WTC11 (cell line): ENCODE measurements around the gene NEUROD1. TPM values are rescaled to one million over a fixed set of nuclear protein-coding genes. Genes with fewer than 3 reads are reported as not detected.

Source experiments
- ATAC-seq: fragments of 200-7000 bp; cut with Tn5 transposase; 2 replicates; pipeline ENCODE4 v1.10.0; 2021; ENCODE audit warnings: mild to moderate bottlenecking, moderate library complexity
- CTCF ChIA-PET: fragments of 300-600 bp; sonication (Branson Sonifier 250); formaldehyde crosslinking; loops from one replicate; lab custom pipeline; 2021; ENCODE audit warnings: antibody characterized with exemption; lab: Charles Lee
- POLR2A ChIA-PET: fragments of 350-600 bp; sonication (Branson Sonifier 250); formaldehyde crosslinking; loops from one replicate; lab custom pipeline; 2021; ENCODE audit warnings: antibody characterized with exemption; lab: Charles Lee
- DNase-seq: peaks from one replicate; pipeline ENCODE4 v3.0.0; 2021; ENCODE audit warnings: low spot score
- H3K27ac Mint-ChIP-seq: 2 replicates; pipeline ENCODE4 v1.8.0; 2021; ENCODE audit warnings: mixed read lengths
- H3K27me3 Mint-ChIP-seq: 2 replicates; pipeline ENCODE4 v1.8.0; 2021; ENCODE audit warnings: low read depth, mild to moderate bottlenecking, moderate library complexity, mixed read lengths
- H3K36me3 Mint-ChIP-seq: 2 replicates; pipeline ENCODE4 v1.8.0; 2021; ENCODE audit warnings: mixed read lengths
- H3K4me1 Mint-ChIP-seq: 2 replicates; pipeline ENCODE4 v1.8.0; 2022; ENCODE audit warnings: mixed read lengths
- H3K4me3 Mint-ChIP-seq: 2 replicates; pipeline ENCODE4 v1.8.0; 2021; ENCODE audit warnings: mild to moderate bottlenecking, moderate library complexity, mixed read lengths
- H3K9me3 Mint-ChIP-seq: 2 replicates; pipeline ENCODE4 v1.8.0; 2021; ENCODE audit warnings: mixed read lengths
- CREM ChIP-seq: sonication (generic); formaldehyde crosslinking; IDR thresholded peaks from 2 replicates; pipeline ENCODE4 v1.8.1; 2022; ENCODE audit warnings: mild to moderate bottlenecking, missing genetic modification reagents, moderate library complexity
- ETV6 ChIP-seq: sonication (generic); formaldehyde crosslinking; IDR thresholded peaks from 2 replicates; pipeline ENCODE4 v1.8.1; 2022; ENCODE audit warnings: mild to moderate bottlenecking, missing genetic modification reagents
- FOXK1 ChIP-seq: sonication (generic); formaldehyde crosslinking; IDR thresholded peaks from 2 replicates; pipeline ENCODE4 v1.8.0; 2022; ENCODE audit warnings: mild to moderate bottlenecking, moderate library complexity, missing genetic modification reagents
- GABPB1 ChIP-seq: sonication (generic); formaldehyde crosslinking; IDR thresholded peaks from 2 replicates; pipeline ENCODE4 v1.8.1; 2023; ENCODE audit warnings: mild to moderate bottlenecking, missing genetic modification reagents
- GRHL2 ChIP-seq: fragments of 250-450 bp; sonication (Bioruptor Pico); IDR thresholded peaks from 2 replicates; pipeline ENCODE4 v1.8.0; 2022; ENCODE audit warnings: mild to moderate bottlenecking, moderate library complexity; ENCODE audit not compliant: insufficient replicate concordance, severe bottlenecking
- KAT7 ChIP-seq: sonication (generic); formaldehyde crosslinking; IDR thresholded peaks from 2 replicates; pipeline ENCODE4 v1.8.1; 2023; ENCODE audit warnings: missing genetic modification reagents, mild to moderate bottlenecking, borderline replicate concordance
- SP1 ChIP-seq: sonication (generic); formaldehyde crosslinking; conservative IDR thresholded peaks from 2 replicates; pipeline ENCODE4 v1.8.1; 2022; ENCODE audit warnings: missing genetic modification reagents
- USF2 ChIP-seq: sonication (generic); formaldehyde crosslinking; IDR thresholded peaks from 2 replicates; pipeline ENCODE4 v1.8.1; 2023; ENCODE audit warnings: mild to moderate bottlenecking, missing genetic modification reagents, moderate library complexity
- ZNF121 ChIP-seq: sonication (generic); formaldehyde crosslinking; IDR thresholded peaks from 2 replicates; pipeline ENCODE4 v1.8.0; 2023; ENCODE audit warnings: missing genetic modification reagents
- ZNF423 ChIP-seq: fragments of 250-450 bp; sonication (Bioruptor Pico); IDR thresholded peaks from 2 replicates; pipeline ENCODE4 v2.1.2; 2022; ENCODE audit warnings: mild to moderate bottlenecking, moderate library complexity
- ZNF532 ChIP-seq: fragments of 250-450 bp; sonication (Bioruptor Pico); IDR thresholded peaks from 2 replicates; pipeline ENCODE4 v1.9.0; 2021; ENCODE audit warnings: mild to moderate bottlenecking, borderline replicate concordance
- total RNA-seq: library from RNA; stranded (reverse); gene quantifications from 3 replicates; pipeline ENCODE4 v1.2.3, GENCODE V29; 2021
- TF ChIP-seq, protein P1 (sequence below): sonication (generic); formaldehyde crosslinking; conservative IDR thresholded peaks from 2 replicates; pipeline ENCODE4 v1.8.1; 2023; ENCODE audit warnings: mild to moderate bottlenecking, low read depth, missing genetic modification reagents, moderate library complexity
- TF ChIP-seq, protein P2 (sequence below): sonication (generic); formaldehyde crosslinking; IDR thresholded peaks from 2 replicates; pipeline ENCODE4 v1.8.0; 2023; ENCODE audit warnings: missing genetic modification reagents
- TF ChIP-seq, protein P3 (sequence below): sonication (generic); formaldehyde crosslinking; IDR thresholded peaks from 2 replicates; pipeline ENCODE4 v1.8.0; 2022; ENCODE audit warnings: mild to moderate bottlenecking, missing genetic modification reagents
- TF ChIP-seq, protein P4 (sequence below): sonication (generic); formaldehyde crosslinking; IDR thresholded peaks from 2 replicates; pipeline ENCODE4 v1.8.1; 2022; ENCODE audit warnings: mild to moderate bottlenecking, moderate library complexity, missing genetic modification reagents
- TF ChIP-seq, protein P5 (sequence below): sonication (generic); formaldehyde crosslinking; IDR thresholded peaks from 2 replicates; pipeline ENCODE4 v1.8.0; 2022; ENCODE audit warnings: missing genetic modification reagents

Gene NEUROD1
- total RNA-seq, 1 experiment from 2014 or later = 0.07 TPM

DNA sequence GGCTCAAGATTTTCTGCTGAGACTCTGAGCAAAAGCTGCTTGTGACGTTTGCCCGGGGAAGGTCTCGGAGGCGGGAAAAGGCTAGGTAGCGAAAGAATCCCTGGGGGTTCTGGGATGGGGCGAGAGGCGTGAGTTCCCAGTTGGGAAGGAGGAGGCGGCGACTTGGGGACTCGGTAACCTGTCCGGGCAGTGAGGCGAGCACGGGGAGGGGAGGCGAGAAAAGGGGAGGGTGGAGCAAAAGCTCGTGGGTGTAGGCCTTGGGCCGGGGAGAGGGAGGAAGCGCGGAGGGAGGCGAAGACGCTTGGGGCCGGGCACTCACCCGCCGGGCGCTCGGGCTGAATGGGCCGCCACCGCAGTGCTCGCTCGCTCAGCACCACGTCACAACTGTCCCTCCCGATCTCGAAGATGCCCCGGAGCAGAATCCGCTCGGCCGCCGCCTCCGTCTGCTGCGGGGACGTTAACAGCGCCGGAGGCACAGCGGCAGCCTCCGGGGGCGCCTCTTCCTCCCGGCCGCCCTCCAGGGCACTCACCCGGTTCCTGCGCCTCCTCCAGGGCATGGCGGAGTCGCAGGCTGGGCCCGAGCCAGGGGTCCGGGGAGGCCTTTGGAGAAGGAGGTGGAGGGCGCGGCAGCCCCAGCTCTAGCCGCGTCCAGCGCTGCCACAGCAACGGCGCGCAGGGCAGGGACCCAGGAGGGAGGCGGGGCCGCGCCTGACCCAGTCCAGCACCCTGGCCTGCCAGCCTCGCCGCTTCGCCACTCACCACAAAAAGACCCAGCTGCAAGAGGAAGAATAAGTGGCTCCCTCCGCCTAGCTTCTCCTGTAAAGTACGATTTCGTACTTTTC is 23.6 kb downstream of the NEUROD1 start, which contains the start of gene CERKL:
CERKL (minus strand) TSS at position 656 of the 842 bp plus-strand sequence; CDS start at position 557, 99 bp downstream.
- DNase-seq (peak; percentile 82), ATAC-seq (peak; percentile 81)
- CTCF ChIA-PET = interaction anchor here (1.0 to 3.6 kb wide), 5 partner anchors 10 to 676 kb away, joined by 3 to 20 read pairs (median 5); partner anchors contain the start of gene UBE2E3
- peaks cover 36% of the 10 kb centered on the region for H3K4me1 Mint-ChIP-seq
- TF ChIP-seq, protein P1, sequence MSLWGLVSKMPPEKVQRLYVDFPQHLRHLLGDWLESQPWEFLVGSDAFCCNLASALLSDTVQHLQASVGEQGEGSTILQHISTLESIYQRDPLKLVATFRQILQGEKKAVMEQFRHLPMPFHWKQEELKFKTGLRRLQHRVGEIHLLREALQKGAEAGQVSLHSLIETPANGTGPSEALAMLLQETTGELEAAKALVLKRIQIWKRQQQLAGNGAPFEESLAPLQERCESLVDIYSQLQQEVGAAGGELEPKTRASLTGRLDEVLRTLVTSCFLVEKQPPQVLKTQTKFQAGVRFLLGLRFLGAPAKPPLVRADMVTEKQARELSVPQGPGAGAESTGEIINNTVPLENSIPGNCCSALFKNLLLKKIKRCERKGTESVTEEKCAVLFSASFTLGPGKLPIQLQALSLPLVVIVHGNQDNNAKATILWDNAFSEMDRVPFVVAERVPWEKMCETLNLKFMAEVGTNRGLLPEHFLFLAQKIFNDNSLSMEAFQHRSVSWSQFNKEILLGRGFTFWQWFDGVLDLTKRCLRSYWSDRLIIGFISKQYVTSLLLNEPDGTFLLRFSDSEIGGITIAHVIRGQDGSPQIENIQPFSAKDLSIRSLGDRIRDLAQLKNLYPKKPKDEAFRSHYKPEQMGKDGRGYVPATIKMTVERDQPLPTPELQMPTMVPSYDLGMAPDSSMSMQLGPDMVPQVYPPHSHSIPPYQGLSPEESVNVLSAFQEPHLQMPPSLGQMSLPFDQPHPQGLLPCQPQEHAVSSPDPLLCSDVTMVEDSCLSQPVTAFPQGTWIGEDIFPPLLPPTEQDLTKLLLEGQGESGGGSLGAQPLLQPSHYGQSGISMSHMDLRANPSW (CRISPR knock-in tag) = no peak
- no peak for TF ChIP-seq GABPB1 (CRISPR knock-in tag)
- TF ChIP-seq ETV6 (CRISPR knock-in tag) = peak; percentile 27
- TF ChIP-seq ZNF423 (CRISPR knock-in tag) = peak; percentile 55; the same call in 1 of the 2 replicates
- TF ChIP-seq USF2 (CRISPR knock-in tag) = 0 out of 2 replicates have a peak, but pooled peaks have one; percentile 8
- TF ChIP-seq CREM (CRISPR knock-in tag) = no peak
- TF ChIP-seq, protein P2, sequence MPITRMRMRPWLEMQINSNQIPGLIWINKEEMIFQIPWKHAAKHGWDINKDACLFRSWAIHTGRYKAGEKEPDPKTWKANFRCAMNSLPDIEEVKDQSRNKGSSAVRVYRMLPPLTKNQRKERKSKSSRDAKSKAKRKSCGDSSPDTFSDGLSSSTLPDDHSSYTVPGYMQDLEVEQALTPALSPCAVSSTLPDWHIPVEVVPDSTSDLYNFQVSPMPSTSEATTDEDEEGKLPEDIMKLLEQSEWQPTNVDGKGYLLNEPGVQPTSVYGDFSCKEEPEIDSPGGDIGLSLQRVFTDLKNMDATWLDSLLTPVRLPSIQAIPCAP (CRISPR knock-in tag) = no peak
- TF ChIP-seq, protein P3, sequence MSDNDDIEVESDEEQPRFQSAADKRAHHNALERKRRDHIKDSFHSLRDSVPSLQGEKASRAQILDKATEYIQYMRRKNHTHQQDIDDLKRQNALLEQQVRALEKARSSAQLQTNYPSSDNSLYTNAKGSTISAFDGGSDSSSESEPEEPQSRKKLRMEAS (CRISPR knock-in tag) = peak; percentile 43; the same call in 1 of the 2 replicates
- no peak; the same call in 1 of the 2 replicates for TF ChIP-seq FOXK1 (CRISPR knock-in tag)
- no peak for TF ChIP-seq GRHL2
- TF ChIP-seq SP1 = 0 out of 2 replicates have a peak, but pooled peaks have one; percentile 21
- TF ChIP-seq ZNF121 (CRISPR knock-in tag) = peak; percentile 84
- TF ChIP-seq, protein P4, sequence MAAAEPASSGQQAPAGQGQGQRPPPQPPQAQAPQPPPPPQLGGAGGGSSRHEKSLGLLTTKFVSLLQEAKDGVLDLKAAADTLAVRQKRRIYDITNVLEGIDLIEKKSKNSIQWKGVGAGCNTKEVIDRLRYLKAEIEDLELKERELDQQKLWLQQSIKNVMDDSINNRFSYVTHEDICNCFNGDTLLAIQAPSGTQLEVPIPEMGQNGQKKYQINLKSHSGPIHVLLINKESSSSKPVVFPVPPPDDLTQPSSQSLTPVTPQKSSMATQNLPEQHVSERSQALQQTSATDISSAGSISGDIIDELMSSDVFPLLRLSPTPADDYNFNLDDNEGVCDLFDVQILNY (CRISPR knock-in tag) = peak; percentile 84
- TF ChIP-seq, protein P5, sequence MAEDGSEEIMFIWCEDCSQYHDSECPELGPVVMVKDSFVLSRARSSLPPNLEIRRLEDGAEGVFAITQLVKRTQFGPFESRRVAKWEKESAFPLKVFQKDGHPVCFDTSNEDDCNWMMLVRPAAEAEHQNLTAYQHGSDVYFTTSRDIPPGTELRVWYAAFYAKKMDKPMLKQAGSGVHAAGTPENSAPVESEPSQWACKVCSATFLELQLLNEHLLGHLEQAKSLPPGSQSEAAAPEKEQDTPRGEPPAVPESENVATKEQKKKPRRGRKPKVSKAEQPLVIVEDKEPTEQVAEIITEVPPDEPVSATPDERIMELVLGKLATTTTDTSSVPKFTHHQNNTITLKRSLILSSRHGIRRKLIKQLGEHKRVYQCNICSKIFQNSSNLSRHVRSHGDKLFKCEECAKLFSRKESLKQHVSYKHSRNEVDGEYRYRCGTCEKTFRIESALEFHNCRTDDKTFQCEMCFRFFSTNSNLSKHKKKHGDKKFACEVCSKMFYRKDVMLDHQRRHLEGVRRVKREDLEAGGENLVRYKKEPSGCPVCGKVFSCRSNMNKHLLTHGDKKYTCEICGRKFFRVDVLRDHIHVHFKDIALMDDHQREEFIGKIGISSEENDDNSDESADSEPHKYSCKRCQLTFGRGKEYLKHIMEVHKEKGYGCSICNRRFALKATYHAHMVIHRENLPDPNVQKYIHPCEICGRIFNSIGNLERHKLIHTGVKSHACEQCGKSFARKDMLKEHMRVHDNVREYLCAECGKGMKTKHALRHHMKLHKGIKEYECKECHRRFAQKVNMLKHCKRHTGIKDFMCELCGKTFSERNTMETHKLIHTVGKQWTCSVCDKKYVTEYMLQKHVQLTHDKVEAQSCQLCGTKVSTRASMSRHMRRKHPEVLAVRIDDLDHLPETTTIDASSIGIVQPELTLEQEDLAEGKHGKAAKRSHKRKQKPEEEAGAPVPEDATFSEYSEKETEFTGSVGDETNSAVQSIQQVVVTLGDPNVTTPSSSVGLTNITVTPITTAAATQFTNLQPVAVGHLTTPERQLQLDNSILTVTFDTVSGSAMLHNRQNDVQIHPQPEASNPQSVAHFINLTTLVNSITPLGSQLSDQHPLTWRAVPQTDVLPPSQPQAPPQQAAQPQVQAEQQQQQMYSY = no peak; the same call in 1 of the 2 replicates
- TF ChIP-seq KAT7 (CRISPR knock-in tag) = peak; percentile 91; the same call in 1 of the 2 replicates
- no peak for TF ChIP-seq ZNF532
- TF ChIP-seq, all 79 proteins: peak for 8
- no peak within 1 kb of the TSS; the same call in 1 of the 2 replicates for H3K27ac Mint-ChIP-seq
- POLR2A ChIA-PET = interaction anchor here (1.3 kb wide), 1 partner anchor 28 kb away, joined by 3 read pairs; no protein-coding TSS in a partner anchor
- peak within 1 kb of the TSS; percentile 81 for H3K4me3 Mint-ChIP-seq
- peaks cover 82% of the 10 kb centered on the region for H3K27me3 Mint-ChIP-seq
- H3K9me3 Mint-ChIP-seq = no peaks in the 10 kb centered on the region
- no peaks in the 10 kb centered on the region for H3K36me3 Mint-ChIP-seq
